Spleen (tissue), 7 donors: ENCODE data around the gene MFSD2A.

Experiments used
- POLR2AphosphoS5 ChIP-seq, 3 donors: sonication (generic); formaldehyde crosslinking; IDR thresholded peaks; one replicate each; pipeline ENCODE4 v1.5.1; 2017; ENCODE audit warnings: antibody characterized with exemption in 3 of 3
- TF ChIP-seq, protein P1 (sequence below), 11 experiments: fragments of 200-600 bp in 7 of 11; fragments of 450-650 bp in 4 of 11; sonication (generic) in 4 of 11; IDR thresholded peaks in 8 of 11; conservative IDR thresholded peaks in 3 of 11; 1 replicate in 7 of 11; 2 replicates in 4 of 11; pipeline versions ENCODE4 v1.4.0 to v1.8.0; 2016 to 2021; ENCODE audit warnings: antibody characterized with exemption in 11 of 11, inconsistent platforms in 4 of 11, mild to moderate bottlenecking in 1 of 11
- donor health status: DM: no; HTN: no; CAD: no; lungs with moderate emphysema.
- donor health status: DM: no; HTN: no; CAD: no.
- donor health status: DM: no; HTN: no; CAD: no.

DNA sequence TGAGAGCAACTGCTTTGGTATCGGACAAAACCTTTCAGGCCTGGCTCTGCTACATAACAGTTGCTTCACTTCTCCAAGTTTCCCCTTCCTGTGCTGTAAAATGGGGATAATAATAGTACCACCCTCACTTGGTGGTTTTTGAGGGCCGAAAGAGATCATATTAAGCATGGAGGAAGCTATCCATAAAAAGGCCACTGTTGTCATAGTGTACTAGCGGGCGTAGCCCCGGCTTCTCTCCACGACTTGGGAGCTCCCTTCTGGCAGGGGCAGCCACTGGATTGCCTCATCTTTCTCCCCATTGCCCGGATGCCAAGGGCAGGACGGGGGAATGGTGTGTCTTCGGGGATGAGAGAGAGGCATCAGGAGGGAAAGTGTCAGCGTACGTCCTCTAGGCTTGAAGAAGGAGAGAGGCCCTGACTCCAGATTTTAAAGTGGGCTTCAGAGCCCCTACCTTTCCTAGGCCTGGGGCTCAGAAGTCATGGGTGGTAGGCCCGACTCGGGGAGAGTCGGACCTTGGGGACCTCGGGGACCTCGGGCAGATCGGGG lies 548 bp upstream of the MFSD2A start:
- TF ChIP-seq, protein P1, sequence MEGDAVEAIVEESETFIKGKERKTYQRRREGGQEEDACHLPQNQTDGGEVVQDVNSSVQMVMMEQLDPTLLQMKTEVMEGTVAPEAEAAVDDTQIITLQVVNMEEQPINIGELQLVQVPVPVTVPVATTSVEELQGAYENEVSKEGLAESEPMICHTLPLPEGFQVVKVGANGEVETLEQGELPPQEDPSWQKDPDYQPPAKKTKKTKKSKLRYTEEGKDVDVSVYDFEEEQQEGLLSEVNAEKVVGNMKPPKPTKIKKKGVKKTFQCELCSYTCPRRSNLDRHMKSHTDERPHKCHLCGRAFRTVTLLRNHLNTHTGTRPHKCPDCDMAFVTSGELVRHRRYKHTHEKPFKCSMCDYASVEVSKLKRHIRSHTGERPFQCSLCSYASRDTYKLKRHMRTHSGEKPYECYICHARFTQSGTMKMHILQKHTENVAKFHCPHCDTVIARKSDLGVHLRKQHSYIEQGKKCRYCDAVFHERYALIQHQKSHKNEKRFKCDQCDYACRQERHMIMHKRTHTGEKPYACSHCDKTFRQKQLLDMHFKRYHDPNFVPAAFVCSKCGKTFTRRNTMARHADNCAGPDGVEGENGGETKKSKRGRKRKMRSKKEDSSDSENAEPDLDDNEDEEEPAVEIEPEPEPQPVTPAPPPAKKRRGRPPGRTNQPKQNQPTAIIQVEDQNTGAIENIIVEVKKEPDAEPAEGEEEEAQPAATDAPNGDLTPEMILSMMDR (IDR thresholded peaks at IDR 0.05 in 8 of 11, conservative IDR thresholded peaks at IDR 0.05 in 3 of 11), result no peak
- no peak for TF ChIP-seq POLR2AphosphoS5 (IDR thresholded peaks at IDR 0.05)
